Sigmoid colon (tissue), 7 donors: ENCODE results near the gene ME3. TPM values are rescaled to one million over a fixed set of nuclear protein-coding genes. Genes with fewer than 3 reads are reported as not detected.

Source experiments
- DNase-seq: peaks from one replicate; pipeline ENCODE4 v3.0.0-alpha.2; 2019
- H3K27ac ChIP-seq, 4 donors: fragments of 200-600 bp; sonication (generic); one replicate each; pipeline ENCODE4 v1.5.1; 2016 to 2019; ENCODE audit warnings: mild to moderate bottlenecking in 1 of 4
- H3K27me3 ChIP-seq, 3 donors: fragments of 200-600 bp; sonication (generic); one replicate each; pipeline ENCODE4 v1.5.1; 2019; ENCODE audit warnings: mild to moderate bottlenecking in 1 of 3
- H3K36me3 ChIP-seq, 4 donors: fragments of 200-600 bp; sonication (generic); one replicate each; pipeline ENCODE4 v1.5.1; 2016 to 2019
- H3K4me1 ChIP-seq, 4 donors: fragments of 200-600 bp; sonication (generic); one replicate each; pipeline ENCODE4 v1.5.1; 2017 to 2019
- H3K4me3 ChIP-seq, 4 donors: fragments of 200-600 bp; sonication (generic); one replicate each; pipeline ENCODE4 v1.5.1; 2017 to 2019; ENCODE audit warnings: mild to moderate bottlenecking in 2 of 4, moderate library complexity in 1 of 4
- H3K9me3 ChIP-seq, 4 donors: fragments of 200-600 bp in 3 of 4; sonication (generic) in 3 of 4; one replicate each; pipeline versions ENCODE4 v1.5.1 to v1.6.1; 2013 to 2019
- CTCF ChIP-seq, 4 experiments: fragments of 450-650 bp in 3 of 4; fragments of 200-600 bp in 1 of 4; IDR thresholded peaks; one replicate each; pipeline ENCODE4 v1.5.1; 2016 to 2019; ENCODE audit warnings: antibody characterized with exemption in 4 of 4, mild to moderate bottlenecking in 3 of 4, moderate library complexity in 2 of 4
- EP300 ChIP-seq, 4 donors: sonication (generic); formaldehyde crosslinking; IDR thresholded peaks; one replicate each; pipeline ENCODE4 v1.6.1; 2017; ENCODE audit warnings: antibody characterized with exemption in 4 of 4
- POLR2A ChIP-seq, 2 donors: fragments of 450-650 bp; IDR thresholded peaks; one replicate each; pipeline ENCODE4 v1.6.1; 2016; ENCODE audit warnings: antibody characterized with exemption in 2 of 2, mild to moderate bottlenecking in 2 of 2, moderate library complexity in 2 of 2
- POLR2AphosphoS5 ChIP-seq, 4 donors: sonication (generic); formaldehyde crosslinking; IDR thresholded peaks; one replicate each; pipeline ENCODE4 v1.6.1; 2017; ENCODE audit warnings: antibody characterized with exemption in 4 of 4
- WGBS, 2 donors: extraction: QIAGEN DNeasy Blood & Tissue Kit; methylation state at CpG; one replicate each; pipeline ENCODE4 v1.1.7; 2013; 5-methylcytosine and 5-hydroxymethylcytosine counted together
- intact Hi-C: fragments of 100-400 bp; cut with DNase I; formaldehyde crosslinking; loops from one replicate; pipeline ENCODE4 v1.15.1; 2023
- polyA plus RNA-seq, 3 donors: library from polyadenylated mRNA; stranded (reverse); fragments of 200-250 nt; gene quantifications; one replicate each; pipeline ENCODE4 v1.2.3, GENCODE V29; 2013
- total RNA-seq, 4 donors: library from RNA; depleted of rRNA; stranded (reverse); fragments of >200 nt; gene quantifications; one replicate each; pipeline ENCODE4 v1.1.0, GENCODE V29; 2016
- donor health status: healthy with polysubstance abuse.
- donor health status: Bipolar disorder and iron deficiency.
- donor health status: healthy.

The ME3 gene
- total and polyA plus RNA-seq, 7 donors = 7.8 to 53.2 (median 25.5) TPM

- Histone ChIP-seq H3K27ac (no peak overlapping the region), H3K4me3 (no peak overlapping the region), H3K4me1 (peaks cover 0 to 13% (median 3%) of the 10 kb centered on the region in 4 donors), H3K36me3 (no peaks in the 10 kb centered on the region), H3K9me3 (no peaks in the 10 kb centered on the region), H3K27me3 (no peaks in the 10 kb centered on the region)
- WGBS, 2 donors = 91 to 94% methylated on average over 3 of the region's 3 CpGs
- no peak for TF ChIP-seq POLR2A (IDR thresholded peaks at IDR 0.05)
- TF ChIP-seq POLR2AphosphoS5 (IDR thresholded peaks at IDR 0.05) = no peak
- TF ChIP-seq EP300 (IDR thresholded peaks at IDR 0.05) = no peak
- TF ChIP-seq CTCF (IDR thresholded peaks at IDR 0.05) = no peak
- DNase-seq = no peak
- intact Hi-C loops = no loop called here
Observed at GRCh38 chr11:86398106-86398505, 274.3 kb downstream of the ME3 start.

- Histone ChIP-seq H3K36me3 (no peaks in the 10 kb centered on the region), H3K27ac (no peak overlapping the region), H3K4me3 (no peak overlapping the region), H3K27me3 (no peaks in the 10 kb centered on the region), H3K9me3 (no peaks in the 10 kb centered on the region), H3K4me1 (peaks cover 0 to 13% (median 3%) of the 10 kb centered on the region in 4 donors)
- intact Hi-C loops = no loop called here
- no peak for TF ChIP-seq CTCF (IDR thresholded peaks at IDR 0.05)
- no peak for TF ChIP-seq POLR2AphosphoS5 (IDR thresholded peaks at IDR 0.05)
- TF ChIP-seq EP300 (IDR thresholded peaks at IDR 0.05) = no peak
- TF ChIP-seq POLR2A (IDR thresholded peaks at IDR 0.05) = no peak
- DNase-seq = no peak
Observed at GRCh38 chr11:86397351-86397750, 275.1 kb downstream of the ME3 start.

GRCh38 chr11:86396396-86396795, 276.0 kb downstream of the ME3 start:
- TF ChIP-seq POLR2A (IDR thresholded peaks at IDR 0.05) (no peak), CTCF (IDR thresholded peaks at IDR 0.05) (no peak), EP300 (IDR thresholded peaks at IDR 0.05) (no peak), POLR2AphosphoS5 (IDR thresholded peaks at IDR 0.05) (no peak)
- Histone ChIP-seq H3K4me3 (no peak overlapping the region), H3K9me3 (no peaks in the 10 kb centered on the region), H3K27ac (no peak overlapping the region), H3K27me3 (no peaks in the 10 kb centered on the region), H3K36me3 (no peaks in the 10 kb centered on the region), H3K4me1 (peaks cover 0 to 13% (median 3%) of the 10 kb centered on the region in 4 donors)
- intact Hi-C loops = no loop called here
- no peak for DNase-seq
- 95 to 96% methylated on average over 2 of the region's 2 CpGs for WGBS, 2 donors

- no peak overlapping the region for H3K4me3 ChIP-seq
- H3K27ac ChIP-seq = peak overlapping the region in 2 of 4 donors; percentile 37 to 42
- no peak for DNase-seq
Observed at GRCh38 chr11:86395061-86395551, 277.3 kb downstream of the ME3 start.

More at GRCh38 chr11:86395061-86395551, 277.3 kb downstream of the ME3 start:
- Histone ChIP-seq H3K4me1 (peaks cover 0 to 13% (median 3%) of the 10 kb centered on the region in 4 donors), H3K9me3 (no peaks in the 10 kb centered on the region), H3K36me3 (no peaks in the 10 kb centered on the region), H3K27me3 (no peaks in the 10 kb centered on the region)
- intact Hi-C loops = no loop called here
- TF ChIP-seq CTCF (IDR thresholded peaks at IDR 0.05) (no peak), EP300 (IDR thresholded peaks at IDR 0.05) (no peak), POLR2A (IDR thresholded peaks at IDR 0.05) (no peak)
- whole genome bisulfite sequencing, 2 donors = 68 to 74% methylated on average over 6 of the region's 6 CpGs

Other genes starting within 250 kb of the ME3 start
- gene PRSS23, start 127.9 kb upstream of the ME3 start, total RNA-seq = 100 to 1,000 TPM in 3 of 4 donors, 10 to 100 TPM in 1; 78.5 to 183 (median 120) TPM
- gene PRSS23, start 127.9 kb upstream of the ME3 start, polyA plus RNA-seq = 10 to 100 TPM; 25.2 to 32.4 (median 32.2) TPM